HG02943 (cell line): ENCODE data around the gene FAF2.
A peak's percentile ranks its signal among the peaks of the same experiment; 100 is the strongest.

Source experiments
- ATAC-seq: cut with Tn5 transposase; IDR thresholded peaks from one replicate; pipeline ENCODE4 v1.9.1; 2021; ENCODE audit warnings: mild to moderate bottlenecking, low read depth, moderate library complexity; ENCODE audit not compliant: unreplicated experiment

The FAF2 gene

DNA sequence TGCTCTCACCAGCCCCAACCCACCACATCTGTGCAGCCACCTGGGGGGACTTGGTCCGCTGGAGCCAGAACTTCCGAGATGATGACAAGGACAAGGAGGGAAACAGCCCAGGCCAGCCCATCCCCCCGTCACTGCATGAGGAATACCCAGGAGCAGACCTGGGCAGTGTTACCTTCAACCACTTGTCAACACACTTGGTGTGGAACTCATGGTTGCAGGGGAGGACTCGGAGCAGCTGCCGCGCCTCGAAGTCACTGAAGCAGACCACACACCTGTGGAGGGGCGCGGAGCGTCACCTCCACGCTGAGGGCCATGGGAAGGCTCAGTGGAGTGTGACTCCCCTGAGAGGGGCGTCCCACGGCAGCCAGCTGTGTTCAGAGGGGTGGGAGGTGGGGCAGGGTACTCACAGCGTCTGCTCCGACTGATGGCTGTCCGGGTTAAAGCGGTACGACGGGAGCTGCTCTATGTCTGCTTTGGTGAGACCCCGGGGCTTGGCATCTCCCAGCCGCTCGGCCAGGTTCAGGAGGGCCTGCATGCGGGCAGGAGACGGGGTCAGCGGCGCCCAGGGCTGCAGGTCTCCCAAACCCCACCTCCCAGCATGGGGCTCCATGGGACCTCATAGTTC lies 81.0 kb downstream of the FAF2 start:
- no peak for ATAC-seq

- no peak for ATAC-seq
Measured at GRCh38 chr5:176529741-176530141, 81.6 kb downstream of the FAF2 start.

DNA sequence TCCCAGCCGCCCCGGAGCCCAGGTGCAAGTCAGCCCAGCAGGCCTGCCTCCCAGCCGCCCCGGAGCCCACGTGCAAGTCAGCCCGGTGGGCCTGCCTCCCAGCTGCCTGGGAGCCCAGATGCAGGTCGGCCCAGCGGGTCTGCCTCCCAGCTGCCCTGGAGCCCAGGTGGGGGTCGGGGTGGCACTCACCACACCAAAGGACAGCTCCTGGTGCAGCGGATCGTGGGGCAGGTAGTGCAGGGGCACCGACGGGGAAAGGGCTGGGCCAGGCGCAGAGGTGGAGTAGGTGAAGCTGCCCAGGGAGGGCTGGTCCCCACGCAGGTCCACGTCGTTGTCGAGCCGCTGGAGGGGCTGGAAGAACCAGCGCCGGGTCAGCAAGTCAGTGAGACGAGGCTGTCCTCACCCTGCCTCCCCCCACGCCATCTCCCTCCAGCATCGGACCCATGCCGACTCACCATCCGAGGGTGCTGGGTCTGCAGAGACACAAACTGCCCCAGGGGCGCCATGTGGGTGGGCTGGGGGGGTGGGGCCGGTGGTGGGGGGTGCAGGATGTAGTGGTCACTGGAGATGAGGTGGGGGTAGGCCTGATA lies 82.3 kb downstream of the FAF2 start:
- no peak for ATAC-seq

- ATAC-seq, result no peak
Measured at GRCh38 chr5:176530983-176531901, 83.1 kb downstream of the FAF2 start.

DNA sequence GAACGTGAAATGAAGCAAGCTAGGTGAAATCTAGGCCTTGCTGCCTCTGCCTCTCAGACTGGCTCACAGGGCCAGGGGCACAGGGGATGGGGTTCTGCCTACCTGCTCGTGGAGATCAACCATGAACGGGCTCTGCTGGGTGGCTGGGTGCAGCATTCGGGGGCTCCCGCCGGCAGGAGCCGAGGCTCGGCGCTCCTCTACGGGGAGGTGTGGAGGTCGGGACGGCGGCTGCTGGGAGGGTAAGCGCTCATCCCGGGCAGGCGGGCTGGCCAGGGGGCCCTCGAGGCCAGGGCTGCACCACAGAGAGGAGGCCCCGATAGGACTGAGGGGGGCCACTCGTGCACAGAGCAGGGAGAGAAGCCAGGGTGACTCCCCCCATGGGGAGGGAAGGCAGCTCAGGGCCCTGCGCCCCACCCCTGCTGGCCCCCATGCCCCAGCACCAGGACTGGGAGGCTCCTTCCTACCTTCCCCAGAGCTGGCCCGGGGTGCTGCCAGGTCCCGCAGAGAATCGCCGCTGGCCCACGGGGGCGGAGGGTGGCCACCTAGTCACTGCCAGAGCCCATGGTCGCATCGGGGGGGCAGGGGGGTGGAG lies 83.8 kb downstream of the FAF2 start:
- no peak for ATAC-seq

DNA sequence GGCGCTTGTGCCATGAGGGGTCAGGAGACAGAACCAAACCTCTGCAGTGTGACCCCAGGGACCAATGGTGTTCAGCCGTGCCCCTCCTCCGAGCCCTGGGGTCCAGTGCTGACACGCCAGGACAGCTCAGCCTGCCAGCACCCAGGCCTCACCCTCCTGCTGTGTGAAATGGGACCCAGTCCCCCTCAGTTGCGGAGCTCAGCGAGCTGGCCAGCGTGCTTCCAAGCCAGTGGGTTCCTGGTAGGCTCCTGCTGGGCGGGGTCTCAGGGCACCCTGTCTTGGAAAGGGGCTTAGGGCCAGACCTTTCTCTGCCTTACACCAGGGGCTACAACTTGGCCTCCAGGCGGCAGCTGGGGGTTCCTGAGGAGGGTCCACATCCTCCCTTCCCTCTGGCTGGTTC lies 84.6 kb downstream of the FAF2 start:
- ATAC-seq, result no peak

DNA sequence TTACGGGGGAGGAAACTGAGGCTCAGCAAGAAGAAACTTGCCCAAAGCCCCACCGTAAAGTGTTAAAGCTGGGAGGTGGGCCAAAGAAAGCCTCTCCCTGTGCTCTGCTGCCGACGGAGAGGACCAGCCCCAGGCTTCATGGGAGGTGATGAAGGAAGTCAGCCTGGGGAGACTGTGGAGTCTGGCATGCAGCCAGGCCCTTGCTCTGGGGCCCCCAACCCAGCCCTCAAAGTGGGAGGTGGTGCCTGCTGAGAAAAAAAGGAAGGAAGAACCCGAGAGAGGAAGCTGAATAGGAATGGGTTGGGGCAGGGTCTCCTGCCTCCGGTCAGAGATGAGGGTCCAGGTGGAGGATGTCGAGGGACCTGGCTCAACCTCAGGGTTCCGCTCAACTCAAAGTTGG lies 85.2 kb downstream of the FAF2 start:
- ATAC-seq, result no peak

- no peak for ATAC-seq
Measured at GRCh38 chr5:176533894-176534611, 85.9 kb downstream of the FAF2 start.

DNA sequence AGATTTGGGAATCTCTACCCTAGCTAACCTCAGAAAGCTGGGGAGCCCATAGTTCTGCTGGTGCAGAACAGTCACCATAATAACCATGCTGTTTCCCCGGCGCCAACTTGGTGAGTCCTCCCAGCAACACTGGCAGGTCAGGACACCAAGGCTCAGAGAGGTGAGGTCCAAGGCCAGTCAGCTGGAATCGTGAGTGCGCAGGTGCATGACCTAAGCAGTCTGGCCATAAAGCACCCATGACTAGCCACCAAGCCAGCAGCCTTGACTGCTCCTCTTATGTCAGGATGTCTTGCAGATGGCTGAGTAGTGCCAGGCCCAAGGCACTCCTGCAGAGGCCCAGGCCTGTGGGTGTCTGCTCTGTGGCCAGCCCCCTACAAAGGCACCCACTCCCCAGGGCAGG lies 86.5 kb downstream of the FAF2 start:
- ATAC-seq, result no peak

GRCh38 chr5:176535101-176535663 lies 87.0 kb downstream of the FAF2 start:
- no peak for ATAC-seq

- ATAC-seq, result no peak
Measured at GRCh38 chr5:176535664-176536131, 87.5 kb downstream of the FAF2 start.

DNA sequence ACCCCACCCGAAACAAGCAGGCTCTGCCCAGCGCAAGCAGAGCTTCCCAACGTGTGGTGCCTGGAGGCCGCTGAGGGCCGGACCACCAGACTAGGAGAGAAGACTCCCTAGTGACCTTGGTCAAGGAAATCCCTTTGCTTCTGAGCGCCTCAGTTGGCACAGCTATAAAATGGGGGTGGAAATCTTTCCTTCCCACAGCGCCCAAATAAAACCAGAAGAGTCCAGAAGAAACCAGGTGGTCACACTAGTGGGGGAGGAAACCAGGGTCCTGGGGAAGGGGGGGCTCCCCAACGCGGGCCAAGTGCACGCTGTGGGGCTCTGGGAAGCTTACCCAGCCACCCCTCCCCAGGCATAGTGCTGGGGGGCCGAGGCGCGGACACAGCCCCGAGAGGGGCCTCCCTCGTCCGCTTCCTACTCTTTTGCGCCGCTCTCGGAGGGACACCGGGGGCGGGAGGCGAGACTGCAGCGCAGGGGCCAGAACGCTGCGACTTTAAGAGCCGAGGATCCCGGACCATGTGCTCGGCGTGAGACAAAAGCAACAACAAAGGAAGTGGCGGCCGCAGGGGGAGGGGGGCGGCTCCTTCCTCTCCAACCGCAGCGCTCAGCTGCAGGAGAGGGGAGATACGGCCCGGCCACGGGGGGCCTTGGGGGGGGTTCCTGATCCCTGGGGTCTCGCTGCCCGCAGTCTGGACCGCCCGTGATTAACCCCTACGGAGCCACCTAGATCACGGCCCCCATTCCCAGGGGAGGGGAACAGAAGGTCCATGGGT lies 88.1 kb downstream of the FAF2 start:
- peak; percentile 27 for ATAC-seq

DNA sequence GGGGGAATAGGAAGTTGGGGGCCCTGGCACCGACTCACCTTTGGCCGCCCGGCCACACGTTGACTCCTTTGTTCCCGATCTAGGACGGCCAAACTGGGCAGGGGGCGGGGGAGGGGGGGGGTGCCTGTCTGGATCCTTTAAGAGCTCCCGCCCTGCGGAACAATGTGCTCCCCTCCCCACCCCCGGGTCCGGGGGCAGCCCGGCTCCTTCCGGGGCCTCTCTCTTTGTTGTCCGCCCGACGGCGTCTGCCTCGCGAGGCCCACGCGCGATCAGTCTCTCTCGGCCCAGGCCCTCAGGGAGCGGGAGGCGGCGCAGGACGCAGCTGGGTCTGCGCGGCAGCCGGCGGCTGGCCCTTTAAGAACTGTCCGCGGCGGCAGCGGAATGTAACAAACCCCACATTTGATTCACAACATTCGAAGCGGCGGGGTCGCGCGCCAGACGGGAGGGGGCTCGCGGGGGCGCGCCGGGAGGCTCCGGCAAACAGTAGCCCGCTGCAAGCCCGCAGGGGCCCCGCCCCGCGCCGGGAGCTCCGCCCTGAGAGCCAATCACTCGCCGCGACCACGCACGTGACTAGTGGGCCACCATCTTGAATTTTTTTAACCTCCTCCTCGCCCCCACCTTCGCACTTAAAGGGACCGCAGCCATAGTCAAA lies 88.8 kb downstream of the FAF2 start, which contains the start of gene RNF44:
TSS of gene RNF44 (minus strand) at position 501 of the 652 bp plus-strand sequence. CDS start 4,930 bp downstream, outside the sequence.
- ATAC-seq, result peak; percentile 54

GRCh38 chr5:176537554-176538229 lies 89.5 kb downstream of the FAF2 start:
- peak; percentile 65 for ATAC-seq

GRCh38 chr5:176538230-176538988 lies 90.2 kb downstream of the FAF2 start:
- ATAC-seq, result no peak

DNA sequence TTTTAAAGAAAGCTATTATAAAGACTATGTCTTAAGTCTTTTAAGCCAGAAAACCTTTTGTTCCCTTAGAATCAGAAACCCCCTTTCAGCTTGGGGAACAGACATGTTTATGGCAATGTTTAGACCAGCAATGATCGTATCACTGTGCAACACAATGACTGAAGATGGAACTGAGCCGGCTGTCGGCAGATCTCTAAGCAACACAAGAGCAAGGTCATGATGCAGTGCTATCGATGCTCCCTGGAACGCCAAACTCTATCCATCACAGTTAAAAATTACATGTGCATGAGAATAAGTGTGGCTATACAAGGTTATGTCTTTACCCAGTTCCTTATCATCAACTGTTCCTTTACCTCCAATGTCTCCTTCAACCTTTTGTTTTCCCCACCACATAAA lies 90.8 kb downstream of the FAF2 start:
- ATAC-seq, result no peak

DNA sequence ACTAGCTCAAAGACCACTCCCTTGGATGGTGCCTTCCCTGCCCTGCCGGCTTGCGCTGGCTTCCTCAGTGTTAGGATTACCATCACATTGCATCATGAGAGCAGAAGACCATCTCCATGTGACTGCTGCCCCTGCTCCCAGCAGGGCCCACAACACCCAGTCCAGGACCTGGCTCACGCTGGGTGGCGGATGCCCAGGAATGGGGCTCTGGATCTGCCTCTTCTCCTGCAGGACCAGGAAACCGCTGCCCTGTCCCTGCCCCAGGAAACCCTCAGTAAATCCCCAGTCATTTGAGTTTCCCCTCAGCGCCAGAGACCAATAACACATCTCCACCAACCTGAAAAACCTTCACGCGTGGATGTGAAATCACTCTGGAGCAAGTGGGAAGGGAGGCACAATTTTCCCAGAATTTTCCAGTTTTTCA lies 92.3 kb downstream of the FAF2 start:
- ATAC-seq, result no peak
